ENCODE measurements around the gene DNAJC5. TPM values are rescaled to one million over a fixed set of nuclear protein-coding genes. Genes with fewer than 3 reads are reported as not detected.

DNAJC5 gene, protein sequence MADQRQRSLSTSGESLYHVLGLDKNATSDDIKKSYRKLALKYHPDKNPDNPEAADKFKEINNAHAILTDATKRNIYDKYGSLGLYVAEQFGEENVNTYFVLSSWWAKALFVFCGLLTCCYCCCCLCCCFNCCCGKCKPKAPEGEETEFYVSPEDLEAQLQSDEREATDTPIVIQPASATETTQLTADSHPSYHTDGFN
- total RNA-seq: 10 to 100 TPM; 29.9 to 56.3 (median 45.4) TPM

DNA sequence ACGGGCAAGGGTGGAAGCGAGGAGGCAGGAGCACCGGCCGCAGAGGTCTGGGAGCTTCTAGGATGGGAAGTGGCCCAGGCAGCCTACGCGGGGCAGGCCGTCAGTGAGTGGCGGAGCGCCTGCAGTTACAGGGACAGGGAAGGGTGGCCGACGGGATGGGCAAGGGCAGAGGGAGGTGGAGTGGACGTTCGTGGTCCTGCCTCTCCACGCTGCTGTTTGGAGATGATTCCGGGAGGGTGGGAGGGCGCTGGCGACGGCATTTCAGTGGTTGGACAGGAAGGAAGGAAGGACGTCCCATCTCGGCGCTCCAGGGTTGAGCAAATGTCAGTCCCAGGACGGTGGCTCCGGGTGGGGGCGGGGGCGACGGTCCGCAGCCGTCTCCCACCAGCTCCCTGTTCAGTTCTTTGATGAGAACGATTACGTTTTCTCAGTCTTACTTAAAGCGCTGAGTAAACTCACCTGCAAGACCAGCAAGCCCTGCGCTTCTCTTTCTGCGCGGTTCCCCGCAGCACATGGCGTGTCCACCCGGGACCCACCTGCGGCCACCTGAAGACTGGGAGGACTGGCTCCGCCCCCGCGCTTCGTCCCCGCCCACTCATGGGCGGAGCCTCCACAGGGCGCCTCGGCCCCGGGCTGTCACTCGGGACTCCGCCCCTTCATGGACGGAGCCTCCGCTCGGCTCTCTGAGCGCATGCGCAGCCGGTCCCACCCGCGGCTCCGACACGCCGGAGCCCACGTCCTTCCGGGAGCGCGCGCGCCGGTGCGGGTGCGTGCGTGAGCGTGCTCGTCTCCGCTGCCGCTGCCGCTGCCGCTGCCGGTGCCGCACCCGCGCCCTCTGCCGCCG is at the start of gene DNAJC5:
TSS of gene DNAJC5 (plus strand) at position 769 of the 844 bp plus-strand sequence. CDS start 33,220 bp downstream, outside the sequence.
- DNase-seq (ENCODE audit: low spot score): peak; percentile 78
- TF ChIP-seq CTCF (IDR thresholded peaks at IDR 0.05): no peak
- peak; percentile 92 for ATAC-seq (ENCODE audit: low FRiP score)

DNA sequence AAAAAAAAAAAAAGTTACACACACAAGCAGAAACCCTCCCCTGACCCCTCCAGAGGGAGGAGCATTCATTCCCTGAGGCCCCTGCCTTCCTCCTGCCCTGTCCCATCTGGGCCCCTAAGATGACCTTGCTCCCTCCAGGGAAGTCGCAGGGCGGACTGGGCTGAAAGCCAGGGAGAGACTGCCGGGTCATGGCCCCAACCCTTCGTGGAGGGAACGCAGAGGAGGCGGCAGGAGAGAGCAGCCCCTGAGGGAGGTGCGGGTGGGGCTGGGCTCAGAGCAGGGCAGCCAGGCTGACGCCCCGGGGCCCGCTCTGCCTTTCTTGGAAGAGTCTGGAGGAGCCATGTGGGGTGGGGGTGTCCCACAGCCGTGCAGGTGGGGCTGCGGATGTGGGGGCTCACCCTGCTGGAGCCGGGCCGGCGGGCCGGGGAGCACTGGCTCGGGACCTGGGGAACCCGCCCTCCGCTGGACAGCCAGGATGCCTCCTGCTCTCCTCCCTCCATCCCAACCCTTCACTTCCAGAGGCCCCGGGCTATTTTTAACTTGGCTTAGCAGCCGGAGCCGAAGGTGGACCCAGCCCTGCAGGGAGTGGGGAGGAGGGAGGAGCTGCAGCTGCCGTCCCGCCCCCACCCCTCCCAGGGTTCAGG is 48.7 kb upstream of the DNAJC5 start:
- no peak for DNase-seq (ENCODE audit: low spot score)
- peak; percentile 38 for ATAC-seq (ENCODE audit: low FRiP score)
- no peak for TF ChIP-seq CTCF (IDR thresholded peaks at IDR 0.05)

- DNase-seq (ENCODE audit: low spot score) (no peak), ATAC-seq (ENCODE audit: low FRiP score) (no peak)
- no peak for TF ChIP-seq CTCF (IDR thresholded peaks at IDR 0.05)
Observed at GRCh38 chr20:63846888-63847236, 48.1 kb upstream of the DNAJC5 start.

- ATAC-seq (ENCODE audit: low FRiP score) (no peak), DNase-seq (ENCODE audit: low spot score) (no peak)
- no peak for TF ChIP-seq CTCF (IDR thresholded peaks at IDR 0.05)
Observed at GRCh38 chr20:63847237-63848002, 47.5 kb upstream of the DNAJC5 start.

DNA sequence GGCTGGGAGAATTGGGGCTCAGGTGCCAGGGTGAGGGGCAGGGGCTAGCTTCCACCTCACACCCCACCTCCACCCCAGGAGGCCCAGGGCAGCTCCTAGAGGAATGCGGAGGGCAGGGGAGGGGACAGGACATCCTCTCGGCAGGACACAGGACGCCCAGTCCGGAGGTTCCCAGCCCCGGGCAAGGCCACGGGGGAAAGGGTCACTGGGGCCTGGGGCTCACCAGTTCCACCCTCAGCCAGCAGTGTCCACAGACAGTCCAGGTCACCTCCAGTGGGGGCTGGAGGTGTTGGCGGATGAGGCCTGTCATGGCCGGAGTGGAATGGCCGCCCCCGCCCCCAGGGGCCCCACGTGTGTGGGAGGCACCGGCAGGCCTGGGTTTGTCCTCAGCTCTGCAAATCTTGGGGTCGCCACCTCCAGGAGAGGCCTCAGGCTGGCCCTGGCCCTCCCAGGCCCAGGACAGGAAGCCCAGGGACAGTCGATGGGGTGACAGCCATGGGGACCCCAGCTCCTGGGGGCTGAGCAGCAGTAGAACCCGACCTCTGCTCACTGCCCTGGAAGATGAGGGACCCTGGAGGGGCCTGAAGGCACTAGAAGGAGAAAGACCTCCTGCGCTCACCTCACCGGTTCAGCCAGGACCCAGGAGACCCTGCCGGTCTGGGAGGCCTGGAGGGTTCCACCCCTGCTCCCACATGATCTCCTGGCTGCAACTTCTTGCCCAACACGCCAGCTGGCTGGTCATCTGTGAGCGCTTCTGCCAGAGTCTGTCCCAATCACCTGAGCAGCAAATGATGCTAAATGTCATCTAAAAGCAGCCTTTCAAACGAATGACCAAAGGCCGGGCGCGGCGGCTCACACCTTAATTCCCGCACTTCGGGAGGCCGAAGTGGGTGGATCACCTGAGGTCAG is 46.7 kb upstream of the DNAJC5 start:
- DNase-seq (ENCODE audit: low spot score): no peak
- no peak for ATAC-seq (ENCODE audit: low FRiP score)
- no peak for TF ChIP-seq CTCF (IDR thresholded peaks at IDR 0.05)
